Psoas muscle (tissue), 8 donors: ENCODE results near the gene FOXP1. TPM values are rescaled to one million over a fixed set of nuclear protein-coding genes. Genes with fewer than 3 reads are reported as not detected.

Experiments
- ATAC-seq, 4 donors: fragments of 200-7000 bp; cut with Tn5 transposase; one replicate each; pipeline ENCODE4 v1.9.1; 2020; ENCODE audit warnings: moderate library complexity in 3 of 4, mild to moderate bottlenecking in 2 of 4
- DNase-seq, 2 donors: peaks; one replicate each; pipeline ENCODE4 v3.0.0-alpha.2; 2020
- H3K27ac ChIP-seq: fragments of 200-600 bp; one replicate; pipeline ENCODE4 v1.8.0; 2022
- H3K27me3 ChIP-seq, 3 donors: fragments of 200-600 bp in 1 of 3; one replicate each; pipeline versions ENCODE4 v1.6.1 to v1.8.0; 2013 to 2022; ENCODE audit warnings: low read length in 2 of 3, mild to moderate bottlenecking in 2 of 3, moderate library complexity in 1 of 3; ENCODE audit not compliant: insufficient read depth in 3 of 3
- H3K36me3 ChIP-seq, 2 donors: fragments of 200-600 bp in 1 of 2; one replicate each; pipeline versions ENCODE4 v1.6.1 to v1.8.0; 2013 to 2022; ENCODE audit warnings: low read depth in 1 of 2, mild to moderate bottlenecking in 1 of 2, moderate library complexity in 1 of 2; ENCODE audit not compliant: insufficient read depth in 1 of 2
- H3K4me1 ChIP-seq: fragments of 200-600 bp; one replicate; pipeline ENCODE4 v1.8.0; 2022
- H3K4me3 ChIP-seq: fragments of 200-600 bp; one replicate; pipeline ENCODE4 v1.8.0; 2022; ENCODE audit warnings: mild to moderate bottlenecking
- H3K9me3 ChIP-seq: fragments of 200-600 bp; one replicate; pipeline ENCODE4 v1.8.0; 2022
- CTCF ChIP-seq: fragments of 200-600 bp; IDR thresholded peaks from one replicate; pipeline ENCODE4 v1.8.0; 2022; ENCODE audit warnings: antibody characterized with exemption
- WGBS, 3 donors: extraction: QIAGEN DNeasy Blood & Tissue Kit; methylation state at CpG; one replicate each; pipeline versions ENCODE4 v1.1.6 to v1.1.7; 2013; 5-methylcytosine and 5-hydroxymethylcytosine counted together
- intact Hi-C, 2 donors: fragments of 100-400 bp; cut with DNase I; formaldehyde crosslinking; loops; one replicate each; pipeline versions ENCODE4 v1.11.0 to v1.14.2; 2022
- polyA plus RNA-seq, 3 donors: library from polyadenylated mRNA; stranded (reverse); fragments of 200-250 nt; gene quantifications; one replicate each; pipeline ENCODE4 v1.2.3, GENCODE V29; 2013
- total RNA-seq, 4 donors: library from RNA; stranded (reverse); fragmentation: NEBNext Ultra II Directional in 2 of 4; extraction: Animal tissue kit (Norgen Biotek cat#: 25700) in 2 of 4; gene quantifications; one replicate each; pipeline versions ENCODE4 v1.2.1 to v1.2.4, GENCODE V29; 2021 to 2023
- donor health status: healthy with polysubstance abuse.
- donor health status: DM: no; HTN: no; CAD: no; lungs with moderate emphysema.
- donor health status: Bipolar disorder and iron deficiency.
- donor health status: healthy.
- donor health status: DM: yes; HTN: yes; CAD: no.
- donor health status: DM: no; HTN: no; CAD: no.
- donor health status: DM: no; HTN: no; CAD: no.
- donor health status: DM: yes; HTN: yes; CAD: no.

The FOXP1 gene
- total and polyA plus RNA-seq, 7 donors: 2.6 to 26.4 (median 15.4) TPM

- TF ChIP-seq CTCF: no peak
- 74 to 90% (median 82%) methylated on average over 3 of the region's 3 CpGs for WGBS, 3 donors
- Histone ChIP-seq H3K27ac (no peak overlapping the region), H3K36me3 (peaks cover 4 to 12% of the 10 kb centered on the region in 2 donors), H3K4me1 (peaks cover 26% of the 10 kb centered on the region), H3K4me3 (no peak overlapping the region), H3K27me3 (no peaks in the 10 kb centered on the region), H3K9me3 (no peaks in the 10 kb centered on the region)
- ATAC-seq (no peak), DNase-seq (no peak)
- intact Hi-C loops: loop anchor here in 1 of 2 donors (5.0 kb wide), 1 partner anchor 576 kb away; no protein-coding TSS in a partner anchor
Measured at GRCh38 chr3:71010726-71011455, 572.6 kb downstream of the FOXP1 start.

- TF ChIP-seq CTCF: no peak
- ATAC-seq: peak; percentile 69 to 84 (median 77)
- no peaks in the 10 kb centered on the region for H3K36me3 ChIP-seq
- H3K4me3 ChIP-seq: peak overlapping the region; percentile 41
- H3K9me3 ChIP-seq: no peaks in the 10 kb centered on the region
- 34 to 46% (median 43%) methylated on average over 7 of the region's 7 CpGs for WGBS, 3 donors
- peaks cover 32% of the 10 kb centered on the region for H3K4me1 ChIP-seq
- DNase-seq: no peak
- peak overlapping the region; percentile 68 for H3K27ac ChIP-seq
- intact Hi-C loops: loop anchor here (5.0 to 10.0 kb wide), 5 partner anchors 54 to 386 kb away; no protein-coding TSS in a partner anchor
- no peaks in the 10 kb centered on the region for H3K27me3 ChIP-seq
Measured at GRCh38 chr3:71008350-71008935, 575.1 kb downstream of the FOXP1 start.

- no peak overlapping the region for H3K4me3 ChIP-seq
- no peaks in the 10 kb centered on the region for H3K9me3 ChIP-seq
- 53 to 62% (median 57%) methylated on average over 9 of the region's 9 CpGs for WGBS, 3 donors
- peak in 3 of 4 donors; percentile 60 to 82 (median 76) for ATAC-seq
- H3K27ac ChIP-seq: peak overlapping the region; percentile 68
- H3K36me3 ChIP-seq: no peaks in the 10 kb centered on the region
- peak; percentile 52 for TF ChIP-seq CTCF
- no peak for DNase-seq
- intact Hi-C loops: loop anchor here (1.0 to 10.0 kb wide), 6 partner anchors 55 to 580 kb away; no protein-coding TSS in a partner anchor
- H3K4me1 ChIP-seq: peaks cover 32% of the 10 kb centered on the region
- H3K27me3 ChIP-seq: no peaks in the 10 kb centered on the region
Measured at GRCh38 chr3:71006810-71007785, 576.4 kb downstream of the FOXP1 start.

GRCh38 chr3:71005702-71006321 lies 577.7 kb downstream of the FOXP1 start:
- Histone ChIP-seq H3K4me1 (peaks cover 32% of the 10 kb centered on the region), H3K27me3 (no peaks in the 10 kb centered on the region), H3K9me3 (no peaks in the 10 kb centered on the region), H3K36me3 (peaks cover 0 to 3% of the 10 kb centered on the region in 2 donors), H3K27ac (peak overlapping the region; percentile 47), H3K4me3 (peak overlapping the region; percentile 40)
- no peak for DNase-seq
- peak in 3 of 4 donors; percentile 33 to 65 (median 44) for ATAC-seq
- 25 to 40% (median 26%) methylated on average over 10 of the region's 10 CpGs for WGBS, 3 donors
- intact Hi-C loops: loop anchor here (5.0 to 10.0 kb wide), 5 partner anchors 56 to 389 kb away; no protein-coding TSS in a partner anchor
- TF ChIP-seq CTCF: no peak
